ENCODE results near the gene MIGA1.
"Not testable (repeated sequence)": the region's sequence is repeated elsewhere in the genome, so short reads cannot be mapped to it uniquely, and the experiment has no call there.

Gene MIGA1

DNA sequence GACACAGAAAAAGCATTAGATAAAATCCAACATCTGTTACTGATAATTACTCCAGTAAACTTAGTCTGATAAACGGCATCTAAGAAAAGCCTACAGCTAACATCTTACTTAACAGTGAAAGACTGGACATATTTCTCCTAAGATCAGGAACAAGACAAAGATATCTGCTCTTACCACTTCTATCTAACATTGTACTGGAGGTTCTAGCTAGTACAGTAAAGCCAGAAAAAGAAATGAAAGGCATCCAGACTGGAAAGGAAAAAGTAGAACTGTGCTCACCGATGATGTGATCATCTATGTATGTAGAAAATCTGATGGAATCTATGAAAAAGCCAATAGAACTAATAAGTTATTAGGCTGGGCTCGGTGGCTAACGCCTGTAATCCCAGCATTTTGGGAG lies 130.7 kb downstream of the MIGA1 start:
- DNase-seq (ENCODE audit: low read depth) = no peak

GRCh38 chr1:77918918-77919317 lies 139.5 kb downstream of the MIGA1 start:
- not testable (repeated sequence) for DNase-seq (ENCODE audit: low read depth)

- DNase-seq (ENCODE audit: low read depth) = peak; percentile 68
These were observed 146.1 kb downstream of the MIGA1 start for GRCh38 chr1:77925518-77925917.

DNA sequence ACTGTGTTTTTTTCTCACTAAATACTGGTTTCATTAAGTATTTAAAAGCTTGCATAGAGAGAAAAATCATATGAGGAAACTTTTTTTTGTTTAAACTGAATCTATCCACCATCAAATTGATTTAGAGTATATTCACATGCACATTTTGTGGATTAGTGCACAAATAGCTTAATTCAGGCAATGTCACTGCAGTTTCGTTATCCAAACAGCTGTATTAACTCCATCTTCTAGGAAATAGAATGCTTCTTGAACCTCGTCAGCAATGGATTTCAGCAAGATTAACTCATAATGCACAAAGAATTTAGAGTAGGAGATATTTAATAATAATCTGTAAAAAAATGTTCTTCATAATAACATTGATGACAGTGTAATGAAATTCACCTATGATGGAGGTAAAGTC lies 146.5 kb downstream of the MIGA1 start:
- DNase-seq (ENCODE audit: low read depth) = no peak

- no peak for DNase-seq (ENCODE audit: low read depth)
These were observed 147.3 kb downstream of the MIGA1 start for GRCh38 chr1:77926561-77927357.

DNA sequence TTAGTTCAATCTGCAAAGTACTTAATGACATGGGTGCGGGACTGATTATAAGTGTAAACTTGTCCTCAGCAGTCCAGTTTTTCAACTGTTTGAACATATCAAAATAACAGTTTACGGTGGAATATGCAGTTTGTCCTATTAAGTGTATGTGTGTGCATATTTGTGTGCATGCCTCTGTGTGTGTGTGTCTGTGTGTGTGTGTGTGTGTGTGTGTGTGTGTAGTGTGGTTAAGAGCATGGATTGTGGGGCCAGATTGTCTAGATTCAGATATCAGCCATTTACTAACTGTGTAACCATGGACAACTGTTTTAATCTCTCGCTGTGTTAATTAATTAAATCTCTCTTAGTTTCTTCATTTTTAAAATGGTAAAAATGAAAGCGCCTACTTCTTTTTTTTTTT lies 148.0 kb downstream of the MIGA1 start:
- DNase-seq (ENCODE audit: low read depth) = no peak
